ENCODE measurements around the gene CRNN. TPM values are rescaled to one million over a fixed set of nuclear protein-coding genes. Genes with fewer than 3 reads are reported as not detected.

The CRNN gene
- total and polyA plus RNA-seq, 8 donors, result 0.89 to 209 (median 3.1) TPM; not detected in 5

DNA sequence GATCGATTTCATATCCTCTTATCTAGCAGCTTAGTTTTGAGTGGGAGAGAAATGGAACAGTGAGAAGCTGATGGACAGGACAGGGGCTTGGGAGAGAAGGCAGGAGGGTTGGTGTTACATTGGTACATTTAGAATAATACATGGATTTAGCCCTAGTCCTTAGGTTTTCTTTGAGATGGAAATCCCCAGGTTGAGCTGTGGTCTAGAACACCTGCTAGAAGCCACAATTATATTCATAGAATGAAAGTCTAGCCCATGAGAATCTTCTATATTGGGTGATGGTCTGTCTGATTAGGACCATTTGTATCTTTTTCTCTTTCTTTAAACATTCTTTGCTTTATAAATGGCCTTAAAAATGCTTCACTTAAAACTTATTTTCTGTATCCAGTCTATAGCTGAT is 19.9 kb downstream of the CRNN start:
- H3K4me1 ChIP-seq, result no peaks in the 10 kb centered on the region
- H3K27ac ChIP-seq, result no peak overlapping the region
- DNase-seq, result no peak
- TF ChIP-seq EP300 (IDR thresholded peaks at IDR 0.05) (no peak), POLR2A (IDR thresholded peaks at IDR 0.05) (no peak), POLR2AphosphoS5 (IDR thresholded peaks at IDR 0.05) (no peak)
- TF ChIP-seq, protein P1, sequence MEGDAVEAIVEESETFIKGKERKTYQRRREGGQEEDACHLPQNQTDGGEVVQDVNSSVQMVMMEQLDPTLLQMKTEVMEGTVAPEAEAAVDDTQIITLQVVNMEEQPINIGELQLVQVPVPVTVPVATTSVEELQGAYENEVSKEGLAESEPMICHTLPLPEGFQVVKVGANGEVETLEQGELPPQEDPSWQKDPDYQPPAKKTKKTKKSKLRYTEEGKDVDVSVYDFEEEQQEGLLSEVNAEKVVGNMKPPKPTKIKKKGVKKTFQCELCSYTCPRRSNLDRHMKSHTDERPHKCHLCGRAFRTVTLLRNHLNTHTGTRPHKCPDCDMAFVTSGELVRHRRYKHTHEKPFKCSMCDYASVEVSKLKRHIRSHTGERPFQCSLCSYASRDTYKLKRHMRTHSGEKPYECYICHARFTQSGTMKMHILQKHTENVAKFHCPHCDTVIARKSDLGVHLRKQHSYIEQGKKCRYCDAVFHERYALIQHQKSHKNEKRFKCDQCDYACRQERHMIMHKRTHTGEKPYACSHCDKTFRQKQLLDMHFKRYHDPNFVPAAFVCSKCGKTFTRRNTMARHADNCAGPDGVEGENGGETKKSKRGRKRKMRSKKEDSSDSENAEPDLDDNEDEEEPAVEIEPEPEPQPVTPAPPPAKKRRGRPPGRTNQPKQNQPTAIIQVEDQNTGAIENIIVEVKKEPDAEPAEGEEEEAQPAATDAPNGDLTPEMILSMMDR (IDR thresholded peaks at IDR 0.05), result no peak
- no peaks in the 10 kb centered on the region for H3K27me3 ChIP-seq
- no peaks in the 10 kb centered on the region for H3K36me3 ChIP-seq
- H3K4me3 ChIP-seq, result no peak overlapping the region
- intact Hi-C loops (cut with DNase I; ENCODE audit: low total_unique reads), result no loop called here
- no peaks in the 10 kb centered on the region for H3K9me3 ChIP-seq
- 30 to 68% (median 50%) methylated on average over 1 of the region's 1 CpG for WGBS, 5 donors

DNA sequence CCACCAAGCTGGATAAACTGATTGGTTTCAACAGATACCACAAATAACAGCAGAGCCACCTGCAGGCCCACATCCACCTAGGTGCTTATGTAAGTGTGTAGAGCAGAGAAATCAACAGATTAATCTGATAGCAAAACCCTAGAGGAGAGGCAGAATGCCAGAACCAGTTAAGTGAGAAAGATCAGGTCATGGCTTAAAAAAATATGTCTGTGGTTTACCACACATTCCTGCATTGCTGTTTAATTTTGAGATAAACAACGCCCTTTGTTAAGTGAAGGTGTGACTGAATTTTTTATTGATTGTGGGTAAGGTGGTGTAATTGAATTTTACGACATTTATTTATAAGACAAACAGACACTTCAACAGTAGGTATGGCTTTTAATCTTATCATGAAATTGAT is 21.2 kb downstream of the CRNN start:
- intact Hi-C loops (cut with DNase I; ENCODE audit: low total_unique reads), result no loop called here
- TF ChIP-seq, protein P1 (IDR thresholded peaks at IDR 0.05), result no peak
- TF ChIP-seq EP300 (IDR thresholded peaks at IDR 0.05), result no peak
- TF ChIP-seq POLR2AphosphoS5 (IDR thresholded peaks at IDR 0.05), result no peak
- no peak for TF ChIP-seq POLR2A (IDR thresholded peaks at IDR 0.05)
- no peak overlapping the region for H3K4me3 ChIP-seq
- H3K4me1 ChIP-seq, result no peaks in the 10 kb centered on the region
- no peaks in the 10 kb centered on the region for H3K9me3 ChIP-seq
- H3K27me3 ChIP-seq, result no peaks in the 10 kb centered on the region
- 18 to 43% (median 32%) methylated on average over 2 of the region's 2 CpGs for WGBS, 5 donors
- H3K27ac ChIP-seq, result no peak overlapping the region
- no peaks in the 10 kb centered on the region for H3K36me3 ChIP-seq
- DNase-seq, result peak in 1 of 2 donors; percentile 12

DNA sequence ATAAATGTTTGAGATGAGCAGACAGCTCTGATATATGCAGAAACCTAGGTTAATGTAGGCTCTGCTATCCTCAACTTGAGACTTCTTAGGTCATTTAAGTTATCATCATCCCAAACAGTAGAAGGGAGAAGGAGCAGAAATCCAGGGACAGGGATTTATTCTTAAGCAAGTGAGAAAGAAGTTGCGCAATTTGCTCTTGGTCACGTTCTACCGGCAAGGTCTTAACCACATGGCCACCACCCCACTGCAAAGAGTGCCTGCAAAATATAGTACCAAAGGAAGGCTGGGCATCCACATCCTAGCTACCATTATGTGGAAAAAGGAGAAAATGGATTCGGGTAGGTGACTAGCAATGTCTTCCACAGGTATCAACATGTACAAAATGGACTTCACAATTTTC is 25.2 kb downstream of the CRNN start:
- no peaks in the 10 kb centered on the region for H3K36me3 ChIP-seq
- no peak overlapping the region for H3K27ac ChIP-seq
- no peak for DNase-seq
- H3K4me3 ChIP-seq, result no peak overlapping the region
- no peaks in the 10 kb centered on the region for H3K4me1 ChIP-seq
- TF ChIP-seq POLR2AphosphoS5 (IDR thresholded peaks at IDR 0.05) (no peak), EP300 (IDR thresholded peaks at IDR 0.05) (no peak), POLR2A (IDR thresholded peaks at IDR 0.05) (no peak)
- TF ChIP-seq, protein P1 (IDR thresholded peaks at IDR 0.05), result no peak
- intact Hi-C loops (cut with DNase I; ENCODE audit: low total_unique reads), result no loop called here
- 66 to 79% (median 66%) methylated on average over 4 of the region's 4 CpGs for WGBS, 5 donors
- H3K9me3 ChIP-seq, result no peaks in the 10 kb centered on the region
- H3K27me3 ChIP-seq, result peaks cover 0 to 3% (median 0%) of the 10 kb centered on the region in 3 donors

DNA sequence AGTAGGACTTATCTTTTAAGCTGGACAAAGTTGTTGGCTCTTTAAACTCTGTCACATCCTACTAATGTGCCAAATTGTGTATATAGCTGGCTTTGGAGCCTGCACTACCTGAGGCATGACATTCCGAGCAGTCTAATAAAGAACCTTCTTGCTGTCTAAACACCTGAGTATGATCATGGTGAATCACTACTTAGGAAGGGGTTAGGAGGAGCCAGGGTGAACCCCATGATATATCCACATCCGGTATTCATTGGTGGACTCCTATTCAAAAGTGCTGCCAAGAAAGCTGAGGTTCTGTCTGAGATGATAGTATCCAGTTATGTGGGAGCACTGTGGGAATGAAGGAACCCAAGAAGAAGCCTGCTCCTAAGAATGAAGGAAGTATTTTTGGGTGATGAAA is 27.1 kb downstream of the CRNN start:
- TF ChIP-seq, protein P1 (IDR thresholded peaks at IDR 0.05), result no peak
- TF ChIP-seq EP300 (IDR thresholded peaks at IDR 0.05) (no peak), POLR2A (IDR thresholded peaks at IDR 0.05) (no peak), POLR2AphosphoS5 (IDR thresholded peaks at IDR 0.05) (no peak)
- 78 to 84% (median 83%) methylated on average over 2 of the region's 2 CpGs for WGBS, 5 donors
- Histone ChIP-seq H3K9me3 (no peaks in the 10 kb centered on the region), H3K36me3 (no peaks in the 10 kb centered on the region), H3K4me3 (no peak overlapping the region), H3K27me3 (peaks cover 0 to 3% (median 0%) of the 10 kb centered on the region in 3 donors), H3K4me1 (no peaks in the 10 kb centered on the region), H3K27ac (no peak overlapping the region)
- no peak for DNase-seq
- intact Hi-C loops (cut with DNase I; ENCODE audit: low total_unique reads), result no loop called here
